GM21390 (cell line): ENCODE measurements around the gene APP.

Experiments
- ATAC-seq: cut with Tn5 transposase; IDR thresholded peaks from one replicate; pipeline ENCODE4 v1.9.1; 2021; ENCODE audit not compliant: unreplicated experiment

The APP gene

DNA sequence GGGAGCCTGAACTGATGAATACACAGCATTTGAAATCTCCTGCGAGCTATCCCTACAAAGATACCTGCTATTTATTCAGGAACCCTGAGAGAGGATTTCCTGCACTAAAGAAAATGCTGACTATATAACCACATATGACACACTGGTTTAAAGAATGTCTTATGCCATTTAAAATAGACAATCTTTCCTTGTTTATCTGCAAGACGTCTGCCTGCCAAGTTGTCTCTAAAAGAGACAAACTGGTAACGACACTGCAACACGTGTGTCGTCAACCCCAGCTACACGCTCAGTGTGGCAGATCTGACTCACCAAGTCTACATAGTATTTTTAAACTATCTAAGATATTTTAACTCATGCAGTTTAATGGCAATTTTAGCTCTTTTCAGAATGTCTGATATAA is 42.7 kb downstream of the APP start:
- ATAC-seq, result no peak

DNA sequence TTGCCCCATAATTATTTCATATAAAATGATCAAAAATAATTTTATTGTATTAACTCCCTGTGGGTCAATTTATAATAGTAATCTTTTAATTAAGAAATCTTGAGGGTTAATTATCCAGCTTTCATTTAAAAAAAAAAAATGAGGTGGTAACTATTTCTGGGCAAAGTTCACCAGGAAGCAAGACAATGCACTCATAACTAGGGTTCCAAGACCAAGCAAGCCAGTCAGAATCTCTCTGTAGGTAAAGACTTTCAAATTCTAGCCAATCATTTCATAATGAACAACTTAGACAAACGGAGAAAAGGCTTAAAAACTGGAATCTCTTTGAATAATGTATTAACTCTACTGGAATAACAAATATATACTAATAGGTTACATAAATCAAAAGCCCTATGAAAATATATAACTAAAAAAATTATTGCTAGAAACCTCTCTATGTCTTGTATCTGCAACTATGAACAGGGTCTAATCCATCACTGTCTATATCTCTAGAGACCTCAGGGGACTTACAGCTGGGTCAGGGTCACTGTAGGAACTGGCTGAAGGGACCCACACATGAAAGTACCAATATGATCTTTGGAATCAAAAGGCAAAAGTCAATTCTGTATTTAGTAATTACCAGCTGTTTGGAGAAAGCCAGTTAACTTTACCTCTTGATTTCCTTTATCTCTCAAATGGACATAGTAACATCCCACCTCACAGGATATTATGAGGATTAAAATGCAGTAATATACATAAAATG is 43.3 kb downstream of the APP start:
- ATAC-seq, result no peak

DNA sequence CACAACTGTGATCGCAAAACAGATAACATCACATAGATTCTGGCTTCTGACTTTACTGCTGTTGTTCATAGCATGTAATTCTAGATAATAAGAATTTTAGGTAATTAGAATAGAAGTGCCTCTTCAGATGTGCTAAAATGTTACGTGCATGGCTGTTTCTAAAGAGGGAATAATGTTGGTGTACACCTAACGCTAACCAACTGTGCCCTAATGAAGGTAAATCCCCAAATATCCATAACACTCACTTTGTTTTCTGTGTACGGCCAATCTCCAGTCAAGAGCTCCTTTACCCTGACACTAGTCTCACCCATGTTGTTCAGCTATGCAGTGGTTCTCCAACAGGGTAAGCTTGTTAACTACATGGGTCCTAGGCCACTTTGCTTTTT is 44.4 kb downstream of the APP start:
- no peak for ATAC-seq

- no peak for ATAC-seq
Measured at GRCh38 chr21:26125433-26126167, 45.0 kb downstream of the APP start.

- no peak for ATAC-seq
Measured at GRCh38 chr21:26124896-26125295, 45.7 kb downstream of the APP start.

- ATAC-seq, result no peak
Measured at GRCh38 chr21:26124421-26124833, 46.1 kb downstream of the APP start.

- ATAC-seq, result no peak
Measured at GRCh38 chr21:26123012-26123411, 47.6 kb downstream of the APP start.

DNA sequence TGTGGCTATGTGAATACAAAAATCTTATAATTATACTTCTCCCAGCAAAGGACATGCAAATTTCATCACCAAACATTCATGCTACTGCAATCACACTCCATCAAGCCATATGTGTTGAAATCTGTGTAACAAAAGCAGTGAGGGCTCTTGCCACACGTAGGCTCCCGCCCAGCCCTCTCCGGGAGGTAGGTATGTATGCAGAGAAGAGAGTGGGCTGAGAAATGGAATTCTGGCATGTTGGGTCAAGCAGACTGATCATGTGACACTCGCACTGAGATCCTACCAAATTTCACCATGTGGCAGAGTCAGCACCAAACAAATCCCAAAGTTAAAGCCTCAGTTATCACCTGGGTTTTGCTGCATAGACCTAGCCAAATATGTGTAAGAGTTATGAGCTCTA is 49.7 kb downstream of the APP start:
- ATAC-seq, result no peak

GRCh38 chr21:26119906-26120305 is 50.7 kb downstream of the APP start:
- ATAC-seq, result no peak

DNA sequence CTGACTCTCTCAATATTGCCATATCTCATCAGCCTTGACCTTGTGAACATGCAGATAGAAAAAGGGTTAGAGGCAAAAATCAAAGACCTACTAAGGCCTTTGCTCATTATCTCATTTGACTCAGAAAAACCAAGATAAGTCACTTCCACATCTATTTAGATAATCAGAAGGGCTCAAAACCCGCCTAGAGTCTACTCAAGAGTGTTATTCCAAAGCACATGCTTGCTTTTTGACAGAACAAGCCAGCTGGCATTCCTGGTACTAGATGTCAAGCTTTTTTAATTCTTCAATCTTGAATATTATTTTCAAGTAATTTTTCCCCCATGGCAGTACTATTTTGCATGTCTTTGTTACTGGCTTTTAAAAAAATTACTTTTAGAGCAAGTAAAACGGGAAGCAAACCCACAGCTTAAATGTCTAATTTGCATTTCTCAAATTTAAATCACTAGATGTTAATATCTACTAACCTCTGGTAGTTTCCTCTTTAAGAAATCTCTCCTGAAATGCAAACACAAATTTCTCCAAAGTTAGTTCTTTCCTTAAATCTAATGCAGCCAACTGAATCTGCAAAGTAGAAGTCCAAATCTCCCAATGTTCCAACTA is 51.5 kb downstream of the APP start:
- no peak for ATAC-seq

GRCh38 chr21:26117972-26118367 is 52.6 kb downstream of the APP start:
- no peak for ATAC-seq

DNA sequence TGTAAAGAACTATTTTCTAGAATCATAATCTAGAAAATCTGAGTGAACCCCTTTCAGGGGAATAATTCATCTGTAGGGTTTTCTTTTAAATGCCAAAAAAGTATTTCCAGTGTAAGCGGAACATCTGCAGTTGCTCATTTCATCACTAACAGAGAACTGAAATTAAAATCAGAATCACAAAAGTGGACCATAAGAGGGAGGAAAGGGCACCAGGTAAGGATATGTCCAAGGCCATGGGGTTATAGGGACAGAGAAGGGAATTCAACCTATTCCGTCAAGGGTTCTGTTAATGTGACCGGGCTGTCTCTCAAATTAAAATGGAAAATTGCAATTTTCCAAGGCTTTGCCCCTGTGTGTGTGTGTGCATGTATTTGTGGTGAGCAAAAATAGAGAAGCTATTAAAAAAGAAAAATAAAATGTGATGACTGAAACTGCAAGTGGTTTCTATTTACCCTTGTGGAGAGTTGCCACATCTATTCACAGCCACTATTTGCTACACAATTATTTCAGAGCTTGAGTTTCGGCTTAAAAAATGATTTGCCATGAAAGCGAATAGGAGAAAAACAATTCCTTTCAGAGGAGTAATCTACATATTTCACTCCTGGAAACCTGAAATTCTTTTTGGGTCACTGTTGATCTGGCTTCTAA is 53.1 kb downstream of the APP start:
- no peak for ATAC-seq

DNA sequence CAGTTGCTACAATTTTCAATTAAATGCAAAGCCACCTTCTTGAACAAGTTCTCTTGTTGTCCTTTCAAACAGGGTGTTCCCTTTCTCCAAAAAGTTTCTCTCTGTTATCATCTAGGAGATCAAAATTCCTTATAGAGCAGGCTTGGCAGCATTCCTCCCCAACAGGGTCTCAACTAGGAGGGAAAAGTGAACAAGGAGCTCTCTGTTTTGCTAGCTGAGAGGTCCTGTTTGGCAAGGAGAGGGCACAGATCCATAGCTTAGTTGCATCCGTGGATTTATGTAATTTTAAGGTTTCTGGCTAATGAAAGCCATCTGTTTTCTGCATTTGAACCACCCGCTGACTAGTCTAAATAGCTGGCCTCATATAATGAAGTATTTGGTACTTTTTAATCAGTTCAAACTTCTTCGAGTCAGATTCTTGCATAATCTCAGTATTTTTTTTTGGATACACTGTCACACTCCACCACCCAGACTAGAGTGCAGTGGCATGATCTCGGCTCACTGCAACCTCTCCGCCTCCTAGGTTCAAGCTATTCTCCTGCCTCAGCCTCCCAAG is 54.0 kb downstream of the APP start:
- no peak for ATAC-seq

- ATAC-seq, result no peak
Measured at GRCh38 chr21:26115899-26116298, 54.7 kb downstream of the APP start.

DNA sequence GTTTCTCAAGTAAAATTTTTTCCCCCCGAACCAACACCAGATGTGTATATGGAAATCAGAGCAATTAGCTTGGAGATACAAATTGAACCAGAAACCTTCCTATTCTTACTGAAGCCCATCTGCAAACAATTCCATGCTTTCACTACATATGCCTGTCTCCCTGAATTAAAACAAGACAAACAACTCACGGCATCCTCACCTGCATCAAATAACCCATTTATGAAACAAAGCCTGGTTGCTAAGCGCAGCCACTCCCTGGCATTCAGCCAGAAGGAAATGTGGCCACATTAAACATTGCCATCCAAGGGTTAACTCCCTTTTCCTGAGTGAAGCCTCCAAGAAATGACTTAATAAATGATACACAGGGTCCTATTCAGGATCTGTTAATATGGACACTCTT is 55.3 kb downstream of the APP start:
- no peak for ATAC-seq

DNA sequence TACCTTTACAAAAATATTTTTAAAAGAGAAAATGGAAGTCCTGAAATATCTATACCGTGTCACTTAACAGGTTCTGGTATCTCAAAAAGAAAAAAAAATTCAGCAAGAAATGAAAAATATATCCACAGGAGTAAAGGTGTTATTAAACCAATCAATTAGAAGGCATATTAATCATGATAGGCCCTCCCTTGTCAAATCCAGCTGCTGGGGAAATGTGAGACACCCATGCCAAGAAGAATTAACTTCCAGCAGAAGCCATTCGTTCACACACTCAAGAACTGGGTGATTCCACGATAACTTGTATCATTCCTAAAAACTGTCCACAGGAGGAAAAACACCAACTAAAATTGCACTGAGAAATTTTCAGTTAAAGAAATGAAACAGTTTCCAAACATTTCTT is 57.6 kb downstream of the APP start:
- ATAC-seq, result no peak

GRCh38 chr21:26112127-26112742 is 58.3 kb downstream of the APP start:
- no peak for ATAC-seq

GRCh38 chr21:26110715-26111114 is 59.9 kb downstream of the APP start:
- no peak for ATAC-seq

- no peak for ATAC-seq
Measured at GRCh38 chr21:26107429-26107828, 63.1 kb downstream of the APP start.

DNA sequence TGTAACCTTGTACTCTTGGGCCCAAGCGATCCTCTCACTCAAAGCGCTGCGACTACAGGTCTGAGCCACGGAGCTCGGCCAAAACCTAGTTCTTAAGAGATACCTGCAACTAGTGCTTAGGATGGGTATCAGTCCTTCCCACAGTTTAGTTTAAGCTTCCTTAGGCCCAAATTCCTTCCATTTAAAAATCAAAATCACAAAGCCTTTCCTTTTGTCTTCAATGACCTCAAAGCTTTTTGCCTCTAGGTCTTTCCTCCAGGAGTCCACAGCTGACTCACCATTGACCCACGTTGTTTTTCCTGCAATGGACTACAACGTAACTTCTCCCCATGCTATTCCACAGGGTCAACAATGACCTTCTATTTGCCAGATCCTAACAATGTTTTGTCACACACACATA is 64.0 kb downstream of the APP start:
- ATAC-seq, result no peak

DNA sequence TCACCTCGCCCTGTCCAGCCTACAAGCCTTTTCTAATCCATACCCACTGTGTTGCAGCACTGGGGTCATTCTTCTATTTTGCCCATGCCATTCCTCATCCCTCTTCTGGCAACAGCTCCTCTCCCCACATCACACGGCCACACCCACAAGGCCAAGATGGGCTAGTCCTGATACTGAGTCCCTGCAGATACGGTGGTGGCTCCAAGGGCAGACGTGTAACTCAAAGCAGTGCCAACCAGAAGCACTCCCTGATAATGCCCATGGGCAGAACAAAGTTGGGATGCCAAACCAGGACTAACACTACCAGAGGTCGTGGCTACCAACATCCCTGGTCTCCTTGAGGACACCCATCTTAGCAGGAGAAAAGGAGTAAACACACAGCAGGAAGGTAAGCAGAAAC is 64.8 kb downstream of the APP start:
- no peak for ATAC-seq
